HG02852 (cell line): ENCODE data around the gene TTC22.

ENCODE experiments used
- ATAC-seq: cut with Tn5 transposase; IDR thresholded peaks from one replicate; pipeline ENCODE4 v1.9.1; 2021; ENCODE audit warnings: mild to moderate bottlenecking, moderate library complexity; ENCODE audit not compliant: unreplicated experiment

TTC22 gene

GRCh38 chr1:54810153-54810942 is 9.2 kb upstream of the TTC22 start:
- peak; percentile 50 for ATAC-seq

DNA sequence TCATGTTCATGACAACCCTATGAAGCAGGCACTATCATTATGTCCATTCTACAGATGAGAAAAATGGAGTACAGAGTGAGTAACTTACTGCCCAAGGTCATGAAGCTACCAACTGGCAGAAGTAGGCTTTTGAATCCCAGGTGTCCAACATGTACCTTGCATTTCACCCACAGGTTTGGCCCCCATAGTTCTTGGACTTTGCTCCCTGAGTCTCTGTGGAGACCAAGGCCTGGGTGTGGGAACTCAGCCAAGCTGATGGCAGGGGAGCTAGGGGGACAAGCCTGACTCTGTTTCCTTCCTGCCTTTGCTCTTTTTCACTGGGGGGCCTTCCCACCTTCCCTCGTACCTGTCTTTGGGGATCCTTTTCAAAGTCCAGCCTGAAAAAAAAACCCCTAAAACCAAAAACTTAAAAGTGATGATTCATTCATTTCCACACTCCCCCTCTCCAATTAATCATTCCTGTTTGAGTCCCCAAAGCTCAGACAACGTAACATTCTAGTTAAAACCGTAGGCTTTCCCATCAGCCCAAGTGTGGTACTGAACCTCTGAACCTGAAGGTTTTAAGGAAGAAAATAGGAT is 8.5 kb upstream of the TTC22 start:
- no peak for ATAC-seq

DNA sequence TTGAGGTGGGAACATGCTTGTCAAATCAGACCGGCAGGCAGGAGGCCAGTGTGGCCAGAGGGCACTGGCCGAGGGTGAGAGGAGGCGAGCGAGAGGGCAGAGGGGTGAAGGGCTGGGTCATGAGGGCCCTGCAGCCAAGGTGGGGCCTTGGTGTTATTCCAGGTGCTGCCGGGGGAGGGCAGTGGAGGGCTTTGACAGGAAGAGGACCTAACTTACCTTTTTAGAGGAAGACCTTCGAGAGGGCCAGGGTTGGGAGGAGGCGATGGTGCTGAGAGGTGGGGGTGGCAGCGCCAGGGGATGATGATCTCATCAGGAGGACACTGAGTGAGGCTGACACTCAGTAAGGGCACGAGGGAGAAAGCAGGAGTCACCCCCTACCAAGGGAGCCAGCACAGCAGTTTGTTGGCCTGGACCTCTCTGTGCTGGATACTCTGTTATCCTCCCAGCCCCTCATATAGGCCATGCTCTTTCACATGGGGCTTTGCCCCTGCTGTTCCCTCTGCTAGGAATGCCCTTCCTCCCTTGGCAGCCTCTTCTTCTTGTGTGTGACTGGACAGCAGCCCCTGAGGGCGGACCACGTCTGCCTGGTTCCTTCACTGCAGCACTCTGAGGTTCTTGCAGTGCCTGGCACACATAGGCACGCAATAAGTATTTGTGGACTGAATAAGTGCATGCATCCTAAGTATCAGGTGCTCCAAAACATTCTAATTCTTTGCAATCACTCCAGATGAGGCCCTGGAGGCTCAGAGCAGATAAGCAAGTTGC is 7.5 kb upstream of the TTC22 start:
- ATAC-seq: no peak

- no peak for ATAC-seq
These were observed 6.6 kb upstream of the TTC22 start for GRCh38 chr1:54807756-54808155.

- no peak for ATAC-seq
These were observed 5.9 kb upstream of the TTC22 start for GRCh38 chr1:54806931-54807611.

DNA sequence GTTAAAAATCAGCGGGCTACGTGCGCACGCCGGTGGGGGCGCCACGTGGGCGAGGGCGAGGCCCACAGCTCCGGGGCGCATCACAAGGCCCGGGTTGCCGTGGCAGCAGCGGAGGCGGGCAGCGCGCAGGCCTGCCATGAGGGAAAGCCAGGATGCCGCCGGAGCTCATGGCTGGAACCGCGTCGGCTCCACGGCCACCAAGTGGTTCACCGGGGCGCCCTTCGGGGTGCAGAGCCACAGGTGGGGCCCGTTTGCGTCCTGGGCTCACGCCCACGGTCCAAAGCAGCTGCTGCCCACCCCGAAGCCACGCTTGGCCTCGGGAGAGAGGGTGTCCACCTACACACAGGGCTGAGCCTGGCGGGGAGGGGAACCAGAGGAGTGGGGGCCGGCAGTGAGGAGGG is 4.9 kb upstream of the TTC22 start:
- no peak for ATAC-seq

- ATAC-seq: no peak
These were observed 4.3 kb upstream of the TTC22 start for GRCh38 chr1:54805466-54805865.

- ATAC-seq: no peak
These were observed 3.5 kb upstream of the TTC22 start for GRCh38 chr1:54804471-54805132.

DNA sequence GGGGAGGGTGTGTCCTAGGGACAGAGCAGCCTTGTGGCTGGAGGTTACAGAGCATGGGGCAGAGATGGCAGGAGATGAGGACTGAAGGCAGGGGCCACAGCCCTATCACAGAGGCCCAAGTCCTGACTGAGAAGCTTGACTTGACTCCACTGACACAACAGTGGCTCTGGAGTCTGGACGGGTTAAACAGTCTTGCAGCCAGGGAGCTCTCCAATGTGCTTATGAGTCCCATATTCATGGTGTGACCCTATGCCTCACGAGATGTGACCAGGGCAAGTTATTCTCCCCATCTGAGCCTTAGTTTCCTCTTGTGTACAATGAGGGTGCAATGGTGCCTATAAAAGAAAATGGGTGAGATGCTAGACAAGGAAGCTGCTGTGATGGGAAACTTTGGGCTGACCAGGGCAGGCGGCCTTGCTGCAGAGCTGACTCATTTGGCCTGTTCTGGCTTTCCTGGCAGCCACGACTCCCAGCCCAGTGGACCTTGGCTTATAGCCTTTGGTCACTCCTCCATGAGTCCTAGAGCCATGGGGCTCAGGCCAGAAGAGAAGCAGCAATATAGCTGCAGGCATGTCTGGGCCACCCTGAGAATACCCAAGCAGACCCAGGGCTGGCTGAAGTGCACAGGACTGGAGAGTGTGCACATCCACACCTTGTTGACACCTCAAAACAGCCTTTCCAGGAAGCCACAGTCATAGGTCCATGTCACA is 2.8 kb upstream of the TTC22 start:
- no peak for ATAC-seq

- no peak for ATAC-seq
These were observed 853 bp downstream of the TTC22 start for GRCh38 chr1:54800041-54800898.

DNA sequence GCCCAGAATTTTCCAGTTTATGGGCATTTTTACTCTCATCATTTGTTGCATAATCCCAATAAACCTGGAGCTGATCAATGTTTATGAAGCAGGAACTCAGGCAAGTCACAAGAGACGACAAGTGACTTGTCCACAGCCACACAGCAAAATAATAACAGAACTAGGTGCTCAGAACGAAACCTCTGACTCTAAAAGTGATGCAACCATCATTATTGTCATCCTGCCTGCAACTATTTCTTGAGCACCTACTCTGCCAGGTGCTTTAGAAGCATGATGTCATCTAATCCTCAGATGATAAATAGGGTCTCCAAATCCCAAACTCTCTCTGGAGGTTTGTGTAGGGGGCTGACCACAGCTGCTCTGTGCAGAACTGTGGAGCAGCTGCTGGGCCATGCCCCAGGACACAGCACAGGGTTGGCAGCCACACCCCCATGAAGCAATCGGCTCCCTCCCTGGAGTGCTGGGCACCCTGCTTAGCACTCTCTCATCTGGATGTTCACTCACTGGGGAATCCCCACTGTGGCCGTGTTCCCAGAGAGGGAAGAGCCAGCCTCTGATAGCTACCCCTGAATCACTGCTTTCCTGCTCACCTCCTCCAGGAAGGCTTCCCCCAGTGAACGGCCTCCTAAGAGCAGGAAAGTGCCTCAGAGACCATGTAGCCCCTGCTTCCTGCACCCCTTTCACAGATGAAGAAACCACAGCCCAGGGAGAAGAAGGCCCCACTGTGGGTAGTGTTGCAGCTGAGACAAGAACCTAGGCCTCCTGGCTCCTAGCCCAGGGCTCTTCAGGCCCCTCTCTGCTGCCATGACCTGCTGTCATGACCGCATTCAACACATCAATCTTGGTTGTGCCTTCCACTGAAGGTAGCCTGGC is 2.1 kb downstream of the TTC22 start:
- ATAC-seq: peak; percentile 47

- ATAC-seq: no peak
These were observed 2.9 kb downstream of the TTC22 start for GRCh38 chr1:54798206-54798605.

GRCh38 chr1:54796902-54797301 is 4.2 kb downstream of the TTC22 start:
- no peak for ATAC-seq

DNA sequence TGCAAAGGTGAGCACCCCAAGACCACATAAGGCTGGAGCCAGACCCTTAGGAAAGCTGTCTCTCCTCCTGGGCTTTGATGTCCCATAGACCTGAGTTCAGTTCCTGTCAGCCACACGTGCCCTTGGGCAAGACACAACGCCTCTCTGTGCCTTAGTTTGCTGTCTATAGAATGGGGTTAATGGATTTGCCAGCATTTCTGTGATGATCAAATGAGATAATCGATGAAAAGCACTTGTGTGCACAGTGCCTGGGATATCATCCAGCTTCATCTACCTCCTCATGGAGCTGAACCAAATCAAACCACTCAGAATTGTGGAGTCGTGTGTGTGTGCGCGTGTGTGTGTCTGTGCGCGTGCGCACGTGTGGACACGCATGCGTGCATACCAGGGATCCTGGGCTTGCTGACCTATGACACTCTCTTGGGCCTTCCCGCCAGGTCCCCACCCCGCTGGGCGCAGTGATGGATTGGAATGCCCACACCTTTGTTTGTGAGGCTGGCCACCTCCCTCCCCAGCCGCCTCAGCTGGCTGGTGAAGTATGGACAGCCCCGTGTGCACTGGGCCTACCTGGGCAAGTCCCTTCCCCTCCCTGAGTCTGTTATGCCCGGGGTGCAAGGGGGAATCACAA is 5.2 kb downstream of the TTC22 start:
- ATAC-seq: no peak

DNA sequence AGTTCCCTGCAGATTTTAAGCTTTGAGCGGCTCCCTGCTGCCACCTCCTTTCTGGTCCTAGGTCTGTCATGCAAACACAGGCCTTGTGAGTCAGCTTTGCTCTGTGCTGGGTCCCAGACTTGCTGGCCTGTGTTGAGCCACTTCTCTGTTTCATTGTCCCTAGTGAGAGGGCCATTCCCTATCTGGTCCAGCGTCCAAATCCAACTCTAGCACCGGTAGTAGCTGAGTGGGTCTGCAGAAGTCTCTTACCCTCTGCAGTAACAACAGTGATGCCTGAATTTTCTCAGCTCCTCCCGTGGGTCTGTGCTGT is 5.8 kb downstream of the TTC22 start:
- no peak for ATAC-seq

GRCh38 chr1:54794451-54795355 is 6.4 kb downstream of the TTC22 start:
- ATAC-seq: no peak

DNA sequence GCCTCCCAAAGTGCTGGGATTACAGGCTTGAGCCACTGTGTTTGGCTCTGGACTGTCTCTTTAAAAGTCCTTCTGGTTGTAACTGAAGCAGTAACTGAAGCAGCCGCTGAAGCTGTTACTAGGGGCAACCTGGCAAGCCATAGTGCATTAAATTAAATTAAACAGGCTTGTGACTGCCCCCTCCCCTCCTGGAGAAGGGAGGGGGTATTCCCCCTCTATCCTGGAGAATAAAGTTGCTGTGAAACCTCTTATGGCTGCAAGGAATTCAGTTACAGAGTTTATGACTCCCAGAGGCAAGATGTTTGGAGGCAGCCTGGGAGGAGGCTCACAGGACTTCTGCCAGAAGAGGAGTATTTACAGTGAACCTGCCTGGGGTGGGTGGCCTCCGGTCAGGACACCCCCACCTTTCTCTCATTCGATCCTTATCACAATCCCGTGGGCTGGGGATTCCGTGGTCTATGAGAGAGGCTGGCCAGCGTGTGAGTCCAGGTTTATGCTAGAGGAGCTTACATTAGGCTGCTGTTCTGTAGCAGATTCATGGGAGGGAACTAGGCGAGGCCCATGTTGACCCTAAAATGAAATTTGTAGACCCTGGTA is 8.3 kb downstream of the TTC22 start:
- no peak for ATAC-seq
